HG03025 (cell line): Measurements from ENCODE around the gene ZNF593.

Experiments
- ATAC-seq: cut with Tn5 transposase; IDR thresholded peaks from one replicate; pipeline ENCODE4 v1.9.1; 2021; ENCODE audit warnings: mild to moderate bottlenecking, moderate library complexity; ENCODE audit not compliant: unreplicated experiment, low FRiP score

The ZNF593 gene

DNA sequence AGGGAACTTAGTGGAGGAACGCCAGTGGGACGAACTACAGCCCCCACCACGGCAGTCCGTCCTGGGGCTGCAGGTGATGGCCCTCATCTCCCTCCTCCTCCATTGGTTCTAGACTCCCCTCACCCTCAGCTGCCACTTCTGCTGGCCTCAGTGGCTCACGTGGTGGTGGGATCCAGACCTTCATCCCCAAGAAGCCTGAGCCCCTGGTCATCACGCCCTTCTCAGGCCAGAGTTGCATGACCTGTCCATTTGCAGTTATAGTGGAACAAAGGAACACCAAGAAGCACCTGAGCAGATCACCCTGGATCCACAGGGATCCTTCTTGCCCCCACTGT is 23.8 kb upstream of the ZNF593 start:
- ATAC-seq = no peak

DNA sequence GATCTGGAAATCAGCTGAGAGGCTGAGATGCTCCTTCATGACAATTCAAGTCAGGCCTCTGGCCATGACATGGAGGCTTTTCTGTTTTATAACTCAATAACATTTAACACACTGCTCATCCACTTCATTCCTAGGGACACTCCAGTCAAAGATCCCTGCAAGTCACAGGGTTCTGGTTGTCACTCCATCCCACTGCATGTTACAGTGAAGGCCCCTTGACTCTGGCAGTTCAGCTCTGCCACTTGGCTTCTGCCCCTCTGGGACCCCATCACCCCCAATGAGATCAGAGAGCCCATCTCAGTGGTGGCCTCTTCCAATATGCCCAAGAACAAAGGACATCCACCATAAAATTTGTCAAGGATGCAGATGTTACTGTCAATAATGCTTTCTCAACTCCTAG is 20.8 kb upstream of the ZNF593 start:
- no peak for ATAC-seq

DNA sequence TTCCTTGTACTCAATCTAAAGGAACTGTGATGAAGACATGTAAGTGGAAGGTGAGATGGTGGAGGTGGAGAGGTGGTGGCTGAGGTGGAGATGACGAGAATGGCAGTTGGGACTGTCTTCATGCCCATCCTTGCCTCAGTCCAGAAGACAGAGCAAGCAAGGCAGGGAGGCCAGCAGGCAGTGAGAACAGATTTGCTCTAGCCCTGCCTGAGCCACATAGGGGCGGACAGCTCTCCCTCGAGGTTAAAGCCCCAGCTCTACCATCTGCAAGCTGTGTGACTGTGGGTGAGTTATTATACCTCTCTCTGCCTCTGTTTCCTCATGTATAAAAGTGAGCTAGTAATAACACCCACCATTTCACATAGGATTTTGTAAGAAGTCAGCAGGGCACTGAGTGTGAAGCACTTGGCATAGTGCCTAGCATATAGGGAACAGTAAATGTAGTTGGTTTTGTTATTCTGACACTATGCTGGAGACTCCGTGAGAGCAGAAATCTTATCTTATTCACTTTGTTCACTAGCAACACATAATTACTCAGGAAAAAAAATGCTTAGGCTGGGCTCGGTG is 15.7 kb upstream of the ZNF593 start:
- no peak for ATAC-seq

DNA sequence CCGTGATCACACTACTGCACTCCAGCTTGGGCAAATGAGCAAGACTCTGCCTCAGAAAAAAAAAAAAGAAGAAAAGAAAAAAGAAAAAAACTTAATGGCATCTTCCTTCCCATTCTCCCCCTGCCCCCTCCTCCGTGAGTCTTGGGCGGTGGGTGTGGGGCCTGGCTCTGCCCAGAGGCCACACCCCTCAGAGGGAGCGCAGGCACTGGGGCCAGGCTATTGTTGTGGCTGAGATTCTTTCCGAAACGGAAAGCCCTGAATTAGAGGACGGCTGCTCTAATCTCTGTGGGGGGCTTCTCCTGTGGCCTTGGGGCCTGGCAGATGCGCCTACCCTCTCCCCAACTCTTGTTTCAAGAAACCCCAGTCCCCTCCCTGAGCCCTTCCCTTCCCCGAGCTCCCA is 15.0 kb upstream of the ZNF593 start:
- no peak for ATAC-seq

DNA sequence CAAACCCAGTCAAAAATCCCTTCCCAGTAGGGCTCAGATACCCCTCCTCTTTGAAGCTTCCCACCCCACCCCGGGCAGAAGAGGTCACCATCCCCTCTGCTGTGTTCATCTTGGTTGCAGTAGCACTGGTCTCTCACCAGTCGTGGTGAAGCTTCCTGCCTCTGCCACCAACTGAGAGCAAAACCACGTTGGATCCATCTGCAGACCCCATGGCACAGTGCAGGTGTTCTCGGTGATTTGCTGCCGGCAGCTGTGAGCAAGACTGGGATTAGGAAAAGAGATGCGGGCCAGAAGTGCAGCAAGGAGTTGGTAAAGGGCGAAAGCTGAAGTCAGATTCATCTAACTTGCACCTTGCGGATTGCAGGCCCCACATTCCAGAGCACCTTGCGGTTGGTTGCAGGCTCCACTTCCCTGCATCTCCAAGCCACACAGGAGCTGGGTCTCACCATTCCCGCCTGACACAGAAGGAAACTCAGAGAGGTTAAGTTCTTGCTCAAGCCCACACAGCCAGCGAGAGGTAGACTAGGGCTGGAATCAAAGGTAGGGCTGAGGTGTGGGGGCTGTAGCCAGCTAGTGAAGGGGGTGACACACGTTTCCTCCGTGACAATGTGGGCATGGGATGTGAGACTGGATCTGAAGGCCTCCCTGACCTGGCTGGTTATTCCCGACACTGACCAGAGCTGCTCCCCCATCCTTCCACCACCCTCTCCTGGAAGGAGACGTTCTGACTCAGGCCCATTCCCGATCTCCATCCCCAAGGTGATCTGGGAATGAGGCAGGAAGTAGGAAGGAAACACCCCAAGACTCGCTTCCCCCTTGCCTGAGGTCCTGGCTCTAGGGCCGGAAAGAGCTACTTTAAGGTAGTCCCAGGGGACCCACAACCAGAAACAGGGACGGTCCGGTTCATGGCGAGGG is 14.1 kb upstream of the ZNF593 start:
- ATAC-seq = no peak

DNA sequence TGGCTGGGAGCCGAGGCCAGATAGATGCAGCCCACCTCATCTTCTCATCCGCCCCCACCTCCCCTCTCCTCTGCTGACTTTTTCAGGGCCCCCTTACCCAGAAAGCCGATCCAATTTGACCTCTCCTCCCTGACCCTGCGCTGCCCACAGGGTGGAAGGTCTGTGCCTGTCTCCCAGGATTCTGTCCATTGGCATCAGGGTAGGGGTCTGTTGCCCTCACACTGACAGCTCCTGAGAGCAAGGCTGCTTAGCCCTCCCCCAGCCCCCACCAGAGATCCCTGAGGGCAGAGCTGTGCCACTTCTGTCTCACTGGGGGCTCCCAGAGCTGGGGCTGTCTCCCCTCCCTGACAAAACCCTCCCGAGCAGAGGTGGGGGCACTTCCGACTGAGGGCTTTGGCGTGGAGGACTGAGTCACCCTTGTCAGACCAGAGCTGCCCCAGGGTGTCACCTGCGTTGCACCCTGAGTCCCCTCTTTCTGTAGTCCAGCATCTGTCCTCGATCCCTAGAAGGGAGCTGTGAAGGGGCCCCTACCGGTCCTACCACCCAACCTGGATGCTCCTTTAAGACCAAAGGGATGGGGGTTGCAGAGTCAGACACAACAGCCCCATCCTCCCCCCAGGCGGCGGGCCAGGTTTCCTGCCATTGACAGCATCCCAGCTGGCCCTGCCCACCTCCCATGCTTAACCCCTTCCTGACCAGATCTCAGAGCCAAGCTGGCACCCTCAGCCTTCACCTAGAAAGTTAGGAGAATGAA is 13.2 kb upstream of the ZNF593 start:
- ATAC-seq = no peak

DNA sequence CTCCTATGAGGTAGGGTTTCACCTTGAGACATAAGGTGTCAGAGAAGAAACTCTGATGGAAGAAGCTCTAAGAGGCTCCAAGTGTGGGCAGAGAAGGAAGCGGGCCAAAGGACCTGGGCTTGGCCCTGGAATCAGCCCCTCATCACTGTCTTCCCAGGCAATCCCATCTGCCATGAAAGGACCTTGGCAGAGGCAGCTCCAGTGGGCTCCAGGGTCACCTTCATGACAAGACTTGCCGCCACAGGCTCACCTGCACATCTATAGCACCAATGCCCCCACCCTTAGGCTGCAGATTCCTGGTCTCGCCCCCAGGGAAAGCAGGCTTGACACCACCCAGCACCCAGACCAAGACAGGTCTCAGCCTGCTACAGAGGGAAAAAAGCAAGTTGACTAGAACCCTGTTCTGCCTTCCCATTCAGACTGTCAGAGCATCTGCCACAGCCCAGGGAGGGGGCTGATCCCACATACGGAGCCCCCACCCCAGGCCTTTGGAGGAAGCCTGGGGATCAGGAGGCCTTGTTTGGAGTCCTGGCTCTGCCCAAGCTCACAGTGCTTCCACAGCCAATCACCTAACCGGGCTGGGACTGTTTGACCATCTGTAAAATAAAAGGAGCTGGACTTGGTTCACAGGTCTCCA is 11.3 kb upstream of the ZNF593 start:
- no peak for ATAC-seq

DNA sequence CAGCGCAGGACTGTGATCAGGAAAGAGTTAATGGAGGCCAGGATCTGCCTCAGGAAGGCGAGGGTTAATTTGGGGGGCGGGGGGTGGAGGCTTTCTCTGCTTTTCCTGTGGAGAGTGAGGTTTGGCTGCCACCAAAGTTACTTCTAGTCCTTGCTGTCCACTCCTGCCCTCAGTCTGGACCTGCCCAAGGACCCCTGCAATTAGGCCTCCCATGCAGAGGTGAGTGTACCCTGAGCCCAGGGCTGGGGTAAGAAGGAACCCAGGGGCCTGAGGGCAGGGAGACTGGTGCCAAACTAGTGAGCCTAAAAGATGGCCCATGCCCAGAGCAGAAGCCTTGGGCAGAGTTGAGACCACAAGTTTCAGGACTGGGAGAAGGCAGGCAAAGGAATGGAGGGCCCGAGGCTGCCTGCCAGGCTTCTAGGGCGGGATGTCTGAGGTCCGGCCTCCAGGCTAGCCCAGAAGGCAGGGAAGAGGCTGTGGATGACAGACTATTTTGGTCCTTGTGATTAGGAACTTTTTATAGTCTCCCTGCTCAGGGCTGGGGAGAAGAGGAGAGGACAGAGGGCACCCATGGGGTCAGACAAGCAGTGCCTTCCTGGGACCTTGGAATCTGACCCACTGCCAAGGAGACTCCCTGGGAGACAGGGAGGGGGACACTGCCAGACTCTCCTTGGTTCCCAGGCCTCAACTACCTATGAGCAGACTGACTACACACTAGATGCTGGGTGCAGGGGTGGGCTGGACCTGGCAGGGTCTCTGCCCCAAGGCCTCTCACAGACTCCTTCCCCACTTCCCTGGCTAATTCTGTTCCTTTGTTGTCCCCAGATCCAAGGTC is 10.6 kb upstream of the ZNF593 start, which contains the start of gene FAM110D:
Gene FAM110D, plus strand, starts transcription at position 172 of the 835 bp plus-strand sequence. CDS start 2,213 bp downstream, outside the sequence.
- ATAC-seq = no peak

DNA sequence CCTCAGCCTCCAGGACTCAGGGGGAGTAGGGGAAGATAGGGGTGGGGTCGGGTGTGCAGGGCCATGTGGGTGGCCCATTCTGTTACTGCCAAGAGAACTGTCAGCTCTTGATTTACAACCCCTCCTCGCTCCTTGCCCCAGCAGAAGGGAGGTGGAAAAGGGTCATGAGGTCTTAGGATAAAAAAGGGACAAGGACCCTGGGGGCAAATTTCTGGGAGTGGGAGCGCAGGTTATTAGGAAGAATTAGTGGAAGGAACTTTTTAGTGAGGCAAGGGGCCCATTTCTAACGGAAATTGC is 10.0 kb upstream of the ZNF593 start:
- ATAC-seq = no peak

DNA sequence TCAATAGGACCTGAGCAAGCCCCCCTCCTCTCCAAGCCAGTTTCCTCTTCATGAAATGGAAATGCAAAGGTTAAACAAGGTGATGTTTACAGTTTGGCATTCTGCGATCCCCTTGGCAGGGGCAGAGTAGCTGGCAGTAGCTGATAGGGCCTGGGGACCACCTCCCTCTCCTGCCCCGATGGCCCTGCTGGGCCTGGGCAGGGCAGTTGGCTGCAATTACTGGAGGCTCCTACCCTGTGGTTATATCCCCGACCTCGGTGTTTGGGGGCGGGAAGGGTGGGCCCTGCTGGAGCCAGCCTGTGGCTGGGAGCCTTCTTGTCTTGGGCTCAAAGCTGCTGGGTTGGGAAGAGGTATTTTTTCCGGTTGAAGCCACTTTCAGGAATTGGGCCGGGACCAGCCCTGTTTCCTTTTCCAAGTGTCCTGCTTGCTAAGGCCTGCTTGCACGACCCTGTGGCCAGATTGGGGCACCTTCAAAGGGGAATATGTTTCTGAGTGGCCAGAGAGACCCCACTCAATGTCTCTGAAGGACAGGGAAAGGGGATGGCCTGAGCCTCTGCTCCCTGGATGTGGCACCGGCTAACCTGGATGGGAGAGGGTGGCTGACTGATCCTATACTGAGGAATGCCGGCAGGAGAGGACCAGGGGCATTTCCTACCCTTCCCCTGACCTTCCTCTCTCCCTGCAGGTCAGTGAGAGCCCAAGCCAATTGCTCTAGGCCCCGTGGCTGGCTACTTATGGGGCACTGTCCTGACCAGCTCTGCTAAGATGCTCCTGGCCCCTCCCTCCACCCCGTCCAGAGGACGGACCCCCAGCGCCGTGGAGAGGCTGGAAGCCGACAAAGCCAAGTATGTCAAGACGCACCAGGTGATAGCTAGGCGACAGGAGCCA is 8.9 kb upstream of the ZNF593 start:
- ATAC-seq = no peak

DNA sequence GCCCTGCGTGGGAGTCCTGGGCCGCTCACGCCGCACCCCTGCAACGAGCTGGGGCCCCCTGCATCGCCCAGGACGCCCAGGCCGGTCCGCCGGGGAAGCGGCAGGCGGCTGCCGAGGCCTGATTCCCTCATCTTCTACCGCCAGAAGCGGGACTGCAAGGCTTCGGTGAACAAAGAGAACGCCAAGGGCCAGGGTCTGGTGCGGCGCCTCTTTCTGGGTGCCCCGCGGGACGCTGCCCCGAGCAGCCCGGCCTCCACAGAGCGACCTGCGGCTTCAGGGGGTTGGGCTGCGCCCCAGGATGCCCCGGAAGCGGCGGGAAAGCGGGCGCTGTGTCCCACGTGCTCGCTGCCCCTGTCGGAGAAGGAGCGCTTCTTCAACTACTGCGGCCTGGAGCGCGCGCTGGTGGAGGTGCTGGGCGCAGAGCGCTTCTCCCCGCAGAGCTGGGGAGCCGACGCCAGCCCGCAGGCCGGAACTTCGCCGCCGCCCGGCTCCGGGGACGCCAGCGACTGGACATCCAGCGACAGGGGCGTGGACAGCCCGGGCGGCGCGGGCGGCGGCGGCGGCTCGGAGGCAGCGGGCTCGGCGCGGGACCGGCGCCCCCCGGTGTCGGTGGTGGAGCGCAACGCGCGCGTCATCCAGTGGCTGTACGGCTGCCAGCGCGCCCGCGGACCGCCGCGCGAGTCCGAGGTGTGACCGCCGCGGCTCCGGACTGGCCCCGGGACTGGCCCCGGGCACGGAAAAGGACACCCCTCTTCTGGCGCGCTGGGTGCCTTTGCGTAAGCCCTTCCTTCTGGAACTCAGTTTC is 8.1 kb upstream of the ZNF593 start:
- ATAC-seq = no peak

DNA sequence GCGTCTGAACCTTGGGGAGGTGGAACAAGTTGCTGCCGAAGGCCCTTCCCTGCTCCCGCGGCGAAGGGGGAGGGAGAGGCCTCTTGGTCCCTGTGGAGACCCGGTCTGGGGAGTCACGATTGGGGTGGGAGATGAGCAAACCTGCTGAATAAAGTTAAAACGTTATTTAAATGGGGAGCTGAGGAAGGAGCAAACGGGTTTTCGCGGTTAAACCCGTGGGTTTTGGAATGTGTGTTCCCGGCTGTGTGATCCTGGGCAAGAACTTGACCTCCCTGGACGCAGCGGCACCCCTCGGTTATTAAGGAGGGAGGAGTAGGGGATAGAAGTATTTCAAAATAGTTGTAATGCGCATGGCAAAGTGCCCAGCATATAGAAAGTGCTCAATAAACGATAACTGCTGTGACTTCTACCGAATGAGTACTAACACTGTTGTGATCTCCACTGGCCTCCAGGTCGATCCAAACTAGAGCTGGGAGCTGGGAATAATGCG is 7.4 kb upstream of the ZNF593 start:
- ATAC-seq = no peak

DNA sequence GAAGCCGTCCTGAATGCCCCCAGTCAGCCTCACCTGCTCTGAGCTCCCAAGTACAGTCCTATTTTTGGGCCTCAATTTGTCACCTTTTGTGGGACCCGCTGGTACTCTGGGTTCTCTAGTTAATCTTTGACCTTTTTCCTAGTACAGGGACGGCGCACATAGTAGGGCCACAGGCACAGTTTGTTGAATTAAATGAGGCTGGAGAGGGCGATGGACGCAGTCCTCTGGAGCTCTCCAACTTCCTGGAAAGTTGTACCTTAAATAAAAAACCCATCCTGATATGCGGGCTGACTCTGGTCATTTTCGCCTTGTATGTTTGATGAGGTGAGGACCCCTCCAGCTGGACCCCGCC is 6.0 kb upstream of the ZNF593 start:
- no peak for ATAC-seq

DNA sequence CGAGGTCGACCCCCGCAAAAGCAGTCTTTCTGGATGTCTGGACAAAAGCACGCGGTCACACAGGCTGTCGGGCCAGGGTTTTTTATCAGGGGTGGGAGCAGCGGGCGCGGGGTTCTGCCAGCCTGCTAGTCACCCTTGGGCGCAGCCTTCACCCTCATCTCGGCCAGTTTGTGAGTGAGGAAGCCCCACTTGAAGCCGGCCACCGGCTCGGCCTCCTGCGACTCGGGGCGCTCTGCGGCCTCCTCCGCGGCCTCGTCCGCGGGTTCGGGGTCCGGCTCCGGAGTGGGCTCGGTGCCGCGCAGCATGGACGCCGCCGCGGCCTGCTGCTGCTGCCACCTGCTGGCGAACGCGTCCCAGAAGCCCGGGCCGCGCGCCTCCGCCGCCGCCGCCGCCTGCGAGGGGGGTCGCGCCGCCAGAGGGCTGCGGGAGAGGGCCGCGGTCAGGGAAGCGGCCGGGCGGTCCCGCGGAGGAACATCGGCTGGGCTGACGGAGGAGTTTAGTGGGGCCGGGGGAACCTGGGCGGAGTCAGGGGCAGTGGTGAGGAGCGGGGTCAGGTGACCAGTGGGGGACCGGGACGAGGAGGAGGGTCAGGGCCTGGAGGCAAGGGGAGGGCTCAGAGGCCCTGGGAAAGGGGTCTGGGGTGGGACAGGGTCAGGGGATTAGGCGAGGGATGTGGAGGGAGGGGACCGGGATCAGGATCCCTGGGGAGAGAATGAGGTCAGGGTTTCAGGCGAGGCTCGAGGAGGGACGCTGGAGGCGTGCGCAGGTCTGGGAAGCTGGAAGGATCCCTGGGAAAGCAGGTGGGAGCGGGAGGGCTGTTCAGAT is 5.5 kb upstream of the ZNF593 start:
- ATAC-seq = no peak

DNA sequence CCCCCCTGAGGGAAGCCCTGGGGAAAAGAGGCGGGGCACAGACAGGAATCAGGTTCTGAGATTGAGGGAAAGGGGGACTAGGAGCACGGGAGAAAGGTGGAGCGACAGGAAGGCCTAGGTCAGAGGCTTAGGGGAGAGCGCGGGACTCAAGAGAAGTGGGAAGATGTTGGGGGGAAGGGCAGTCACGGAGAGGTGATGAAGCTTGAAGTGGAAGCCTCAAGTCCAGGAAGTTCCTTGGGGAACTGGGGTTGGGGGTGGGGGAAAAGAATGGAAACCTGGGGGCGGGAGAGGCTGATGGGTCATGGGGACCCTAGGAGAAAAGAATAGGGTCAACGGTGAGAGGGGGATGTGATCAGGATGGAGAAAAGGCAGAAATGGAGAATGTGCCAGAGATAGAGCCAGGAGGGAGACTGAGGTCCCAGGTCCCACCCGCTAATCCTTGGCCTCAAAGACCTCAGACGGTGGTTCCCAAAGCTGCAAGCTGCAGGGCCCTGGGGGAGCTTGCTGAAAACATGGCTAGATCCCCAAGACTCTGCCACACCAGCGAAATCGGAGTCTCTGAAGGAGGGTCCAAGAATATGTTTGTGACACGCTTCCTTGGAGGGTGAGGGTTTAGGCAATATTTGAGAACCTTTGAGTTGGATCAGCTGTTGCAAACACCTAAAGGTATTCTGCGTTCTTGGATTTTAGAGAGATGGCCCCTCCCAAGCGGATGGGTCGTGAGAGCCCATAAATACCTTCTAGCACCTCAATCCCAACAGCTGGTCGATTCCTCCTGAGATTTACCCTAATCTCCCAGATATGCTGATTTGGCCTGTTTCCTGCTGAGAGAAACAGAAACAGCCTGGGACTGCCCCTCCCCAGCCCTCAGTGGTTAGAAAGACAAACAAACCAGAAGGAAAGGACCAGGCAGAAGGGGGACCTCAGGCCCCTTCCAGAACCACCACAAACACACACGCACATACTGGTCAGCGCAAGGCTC is 4.6 kb upstream of the ZNF593 start:
- ATAC-seq = no peak

DNA sequence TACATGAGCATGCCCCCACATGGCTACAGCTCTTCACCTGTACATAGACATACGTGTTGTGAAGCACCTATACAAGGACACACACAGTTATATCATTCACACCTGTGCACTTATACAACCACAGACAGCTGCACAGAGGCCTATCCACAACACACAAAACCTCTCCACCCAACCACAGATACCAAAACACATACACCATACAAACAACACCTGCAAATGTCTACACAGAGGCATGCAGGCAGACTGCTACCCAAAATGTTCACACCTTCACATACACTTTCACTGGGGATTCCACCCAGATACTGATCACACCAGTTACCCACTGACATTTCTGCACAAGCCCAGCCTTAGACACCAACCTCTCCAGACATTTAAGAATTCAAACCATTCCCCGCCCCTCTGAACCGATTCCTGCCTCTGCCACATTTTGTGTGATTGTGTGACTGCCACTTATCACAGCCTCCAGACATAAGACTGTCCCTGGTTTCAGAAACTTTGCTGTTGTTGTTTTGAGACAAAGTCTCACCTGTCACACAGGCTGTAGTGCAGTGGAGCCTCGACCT is 2.9 kb upstream of the ZNF593 start:
- ATAC-seq = no peak
